ENCODE measurements around the gene NUFIP2.
A peak's percentile ranks its signal among the peaks of the same experiment; 100 is the strongest.

The NUFIP2 gene

GRCh38 chr17:29215174-29215573, 78.8 kb downstream of the NUFIP2 start:
- no peak overlapping the region for H2BK120ac ChIP-seq (ENCODE audit: low read depth, low read length)
- H3K9ac ChIP-seq (ENCODE audit: low read depth, low read length, poor library complexity): no peak overlapping the region
- H3K9me3 ChIP-seq (replicated peaks in 1 of 2; ENCODE audit: control insufficient read depth in 2 of 2, insufficient read depth in 1 of 2, low read depth in 1 of 2, low read length in 2 of 2): no peaks in the 10 kb centered on the region
- no peak overlapping the region for H3K27ac ChIP-seq (replicated peaks; ENCODE audit: low read length)
- H2BK5ac ChIP-seq (ENCODE audit: low read length): no peak overlapping the region
- no peaks in the 10 kb centered on the region for H3K79me1 ChIP-seq (ENCODE audit: low read depth, low read length)
- H3K36me3 ChIP-seq (replicated peaks in 1 of 2; ENCODE audit: control insufficient read depth in 2 of 2, insufficient read depth in 2 of 2, low read length in 2 of 2): no peaks in the 10 kb centered on the region
- H2AK5ac ChIP-seq (ENCODE audit: low read depth, low read length): no peak overlapping the region
- H3K4me3 ChIP-seq (ENCODE audit: low read length in 2 of 2): no peak overlapping the region
- H3K27me3 ChIP-seq (ENCODE audit: control insufficient read depth in 3 of 3, insufficient read depth in 3 of 3, low read depth in 1 of 3, low read length in 3 of 3): no peaks in the 10 kb centered on the region
- peak overlapping the region; percentile 69 for H3K18ac ChIP-seq (ENCODE audit: low read length)
- no peak overlapping the region for H2AFZ ChIP-seq (ENCODE audit: low read length)
- no peak overlapping the region for H2BK12ac ChIP-seq (ENCODE audit: low read length)
- H4K91ac ChIP-seq (ENCODE audit: low read depth, low read length, poor library complexity): no peak overlapping the region
- H3K4me2 ChIP-seq (ENCODE audit: insufficient read depth, low read length, poor library complexity, severe bottlenecking): no peak overlapping the region
- H4K8ac ChIP-seq (ENCODE audit: low read depth, low read length): no peak overlapping the region
- no peak overlapping the region for H2BK15ac ChIP-seq (ENCODE audit: low read length)
- peaks cover 3 to 9% of the 10 kb centered on the region in 2 donors for H3K4me1 ChIP-seq (ENCODE audit: control insufficient read depth in 2 of 2, insufficient read depth in 1 of 2, low read depth in 1 of 2, low read length in 2 of 2)
- no peak overlapping the region for H3K23ac ChIP-seq (ENCODE audit: low read depth, low read length, poor library complexity)
- no peak overlapping the region for H3K4ac ChIP-seq (ENCODE audit: low read length)
- DNase-seq (ENCODE audit: low spot score): no peak
- no peak overlapping the region for H3K14ac ChIP-seq (ENCODE audit: low read length)
- WGBS, 2 donors (ENCODE audit: extremely low coverage in 2 of 2, insufficient read length in 2 of 2, insufficient replicate concordance in 1 of 2): no CpG with 5 or more reads among the region's 10 CpGs

- WGBS, 2 donors (ENCODE audit: extremely low coverage in 2 of 2, insufficient read length in 2 of 2, insufficient replicate concordance in 1 of 2): no CpG with 5 or more reads among the region's 8 CpGs
- Histone ChIP-seq H4K8ac (ENCODE audit: low read depth, low read length) (no peak overlapping the region), H2BK5ac (ENCODE audit: low read length) (no peak overlapping the region), H3K9me3 (replicated peaks in 1 of 2; ENCODE audit: control insufficient read depth in 2 of 2, insufficient read depth in 1 of 2, low read depth in 1 of 2, low read length in 2 of 2) (no peaks in the 10 kb centered on the region), H3K18ac (ENCODE audit: low read length) (no peak overlapping the region), H3K27ac (replicated peaks; ENCODE audit: low read length) (no peak overlapping the region), H3K9ac (ENCODE audit: low read depth, low read length, poor library complexity) (no peak overlapping the region), H3K14ac (ENCODE audit: low read length) (no peak overlapping the region), H2AK5ac (ENCODE audit: low read depth, low read length) (no peak overlapping the region), H3K4ac (ENCODE audit: low read length) (no peak overlapping the region), H4K91ac (ENCODE audit: low read depth, low read length, poor library complexity) (no peak overlapping the region), H2AFZ (ENCODE audit: low read length) (no peak overlapping the region), H3K79me1 (ENCODE audit: low read depth, low read length) (no peaks in the 10 kb centered on the region), H3K36me3 (replicated peaks in 1 of 2; ENCODE audit: control insufficient read depth in 2 of 2, insufficient read depth in 2 of 2, low read length in 2 of 2) (no peaks in the 10 kb centered on the region), H3K4me1 (ENCODE audit: control insufficient read depth in 2 of 2, insufficient read depth in 1 of 2, low read depth in 1 of 2, low read length in 2 of 2) (peaks cover 3 to 9% of the 10 kb centered on the region in 2 donors), H3K27me3 (ENCODE audit: control insufficient read depth in 3 of 3, insufficient read depth in 3 of 3, low read depth in 1 of 3, low read length in 3 of 3) (no peaks in the 10 kb centered on the region), H2BK12ac (ENCODE audit: low read length) (no peak overlapping the region), H2BK15ac (ENCODE audit: low read length) (no peak overlapping the region), H3K23ac (ENCODE audit: low read depth, low read length, poor library complexity) (no peak overlapping the region), H2BK120ac (ENCODE audit: low read depth, low read length) (no peak overlapping the region), H3K4me2 (ENCODE audit: insufficient read depth, low read length, poor library complexity, severe bottlenecking) (no peak overlapping the region), H3K4me3 (ENCODE audit: low read length in 2 of 2) (no peak overlapping the region)
- no peak for DNase-seq (ENCODE audit: low spot score)
Observed at GRCh38 chr17:29214215-29215146, 79.5 kb downstream of the NUFIP2 start.

DNA sequence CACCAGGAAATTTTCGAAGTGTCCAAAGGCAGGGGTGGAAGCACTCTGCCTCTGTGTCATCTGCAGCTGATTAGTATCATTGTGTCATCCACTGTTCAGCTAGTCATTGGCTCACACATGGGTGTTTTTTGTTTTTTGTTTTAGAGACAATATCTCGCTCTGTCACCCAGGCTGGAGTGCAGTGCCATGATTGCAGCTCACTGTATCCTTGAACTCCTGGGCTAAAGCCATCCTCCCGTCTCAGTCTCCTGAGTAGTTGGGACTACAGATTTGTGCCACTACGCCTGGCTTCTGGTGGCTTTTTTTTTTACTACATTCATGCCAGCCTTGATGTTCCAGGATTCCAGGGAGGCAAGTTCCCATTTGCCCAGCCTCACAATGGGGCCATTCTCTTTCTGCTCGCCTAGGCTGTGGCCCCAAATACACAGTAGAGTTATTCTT, 81.2 kb downstream of the NUFIP2 start:
- Histone ChIP-seq H3K4me2 (ENCODE audit: insufficient read depth, low read length, poor library complexity, severe bottlenecking) (no peak overlapping the region), H3K9ac (ENCODE audit: low read depth, low read length, poor library complexity) (no peak overlapping the region), H2BK12ac (ENCODE audit: low read length) (no peak overlapping the region), H3K27me3 (ENCODE audit: control insufficient read depth in 3 of 3, insufficient read depth in 3 of 3, low read depth in 1 of 3, low read length in 3 of 3) (no peaks in the 10 kb centered on the region), H3K79me1 (ENCODE audit: low read depth, low read length) (no peaks in the 10 kb centered on the region), H3K23ac (ENCODE audit: low read depth, low read length, poor library complexity) (no peak overlapping the region), H3K27ac (replicated peaks; ENCODE audit: low read length) (no peak overlapping the region), H3K14ac (ENCODE audit: low read length) (no peak overlapping the region), H3K4me3 (ENCODE audit: low read length in 2 of 2) (no peak overlapping the region), H3K18ac (ENCODE audit: low read length) (no peak overlapping the region), H4K8ac (ENCODE audit: low read depth, low read length) (no peak overlapping the region), H3K36me3 (replicated peaks in 1 of 2; ENCODE audit: control insufficient read depth in 2 of 2, insufficient read depth in 2 of 2, low read length in 2 of 2) (no peaks in the 10 kb centered on the region), H4K91ac (ENCODE audit: low read depth, low read length, poor library complexity) (no peak overlapping the region), H2BK15ac (ENCODE audit: low read length) (no peak overlapping the region), H2AK5ac (ENCODE audit: low read depth, low read length) (no peak overlapping the region), H2BK5ac (ENCODE audit: low read length) (no peak overlapping the region), H3K4ac (ENCODE audit: low read length) (no peak overlapping the region), H3K4me1 (ENCODE audit: control insufficient read depth in 2 of 2, insufficient read depth in 1 of 2, low read depth in 1 of 2, low read length in 2 of 2) (peaks cover 11 to 13% of the 10 kb centered on the region in 2 donors), H2AFZ (ENCODE audit: low read length) (no peak overlapping the region), H2BK120ac (ENCODE audit: low read depth, low read length) (no peak overlapping the region), H3K9me3 (replicated peaks in 1 of 2; ENCODE audit: control insufficient read depth in 2 of 2, insufficient read depth in 1 of 2, low read depth in 1 of 2, low read length in 2 of 2) (no peaks in the 10 kb centered on the region)
- no peak for DNase-seq (ENCODE audit: low spot score)
- no CpG with 5 or more reads among the region's 5 CpGs for WGBS, 2 donors (ENCODE audit: extremely low coverage in 2 of 2, insufficient read length in 2 of 2, insufficient replicate concordance in 1 of 2)

- H2AFZ ChIP-seq (ENCODE audit: low read length): no peak overlapping the region
- no peaks in the 10 kb centered on the region for H3K27me3 ChIP-seq (ENCODE audit: control insufficient read depth in 3 of 3, insufficient read depth in 3 of 3, low read depth in 1 of 3, low read length in 3 of 3)
- no peak overlapping the region for H2AK5ac ChIP-seq (ENCODE audit: low read depth, low read length)
- no peak overlapping the region for H3K14ac ChIP-seq (ENCODE audit: low read length)
- no peak overlapping the region for H2BK15ac ChIP-seq (ENCODE audit: low read length)
- H3K36me3 ChIP-seq (replicated peaks in 1 of 2; ENCODE audit: control insufficient read depth in 2 of 2, insufficient read depth in 2 of 2, low read length in 2 of 2): no peaks in the 10 kb centered on the region
- H3K9me3 ChIP-seq (replicated peaks in 1 of 2; ENCODE audit: control insufficient read depth in 2 of 2, insufficient read depth in 1 of 2, low read depth in 1 of 2, low read length in 2 of 2): no peaks in the 10 kb centered on the region
- no peak overlapping the region for H3K4me2 ChIP-seq (ENCODE audit: insufficient read depth, low read length, poor library complexity, severe bottlenecking)
- H2BK120ac ChIP-seq (ENCODE audit: low read depth, low read length): peak overlapping the region; percentile 78
- no peak overlapping the region for H3K27ac ChIP-seq (replicated peaks; ENCODE audit: low read length)
- H2BK5ac ChIP-seq (ENCODE audit: low read length): no peak overlapping the region
- peaks cover 11 to 13% of the 10 kb centered on the region in 2 donors for H3K4me1 ChIP-seq (ENCODE audit: control insufficient read depth in 2 of 2, insufficient read depth in 1 of 2, low read depth in 1 of 2, low read length in 2 of 2)
- H4K8ac ChIP-seq (ENCODE audit: low read depth, low read length): no peak overlapping the region
- no peak for DNase-seq (ENCODE audit: low spot score)
- no peak overlapping the region for H3K4ac ChIP-seq (ENCODE audit: low read length)
- no peak overlapping the region for H3K23ac ChIP-seq (ENCODE audit: low read depth, low read length, poor library complexity)
- no peaks in the 10 kb centered on the region for H3K79me1 ChIP-seq (ENCODE audit: low read depth, low read length)
- no peak overlapping the region for H4K91ac ChIP-seq (ENCODE audit: low read depth, low read length, poor library complexity)
- H3K9ac ChIP-seq (ENCODE audit: low read depth, low read length, poor library complexity): no peak overlapping the region
- no CpG with 5 or more reads among the region's 1 CpG for WGBS, 2 donors (ENCODE audit: extremely low coverage in 2 of 2, insufficient read length in 2 of 2, insufficient replicate concordance in 1 of 2)
- H3K18ac ChIP-seq (ENCODE audit: low read length): peak overlapping the region; percentile 60
- no peak overlapping the region for H3K4me3 ChIP-seq (ENCODE audit: low read length in 2 of 2)
- H2BK12ac ChIP-seq (ENCODE audit: low read length): no peak overlapping the region
Observed at GRCh38 chr17:29212094-29212631, 81.8 kb downstream of the NUFIP2 start.

Measured in neuronal stem cell (in vitro differentiated cells).